ENCODE data around the gene COG5.

Gene COG5

DNA sequence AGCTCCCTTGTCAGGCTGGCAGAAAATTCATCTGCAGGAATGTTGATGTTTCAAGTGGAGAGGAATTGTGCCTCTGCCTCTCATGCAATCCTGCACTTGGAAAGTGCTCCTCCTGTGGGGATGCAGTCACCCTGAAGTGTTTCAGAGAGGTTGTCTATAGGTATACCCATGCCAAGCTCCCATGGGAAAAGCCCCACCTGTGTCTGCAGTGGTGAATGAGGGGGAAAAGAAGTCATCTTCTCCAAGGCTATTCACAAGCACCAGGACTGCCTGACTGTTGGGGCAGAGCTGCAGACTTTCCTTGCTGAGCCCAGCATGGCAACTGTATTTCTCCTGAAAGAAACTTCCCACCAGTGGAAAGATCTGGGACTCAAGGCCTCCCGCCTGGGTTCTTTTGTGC is 58.4 kb downstream of the COG5 start:
- ChIA-PET CTCF (no interaction called here), POLR2A (no interaction called here)
- DNase-seq (ENCODE audit: extremely low spot score) = no peak
- TF ChIP-seq L3MBTL2 (conservative IDR thresholded peaks at IDR 0.05) (no peak), FOXA1 (IDR thresholded peaks at IDR 0.05) (no peak), LEF1 (IDR thresholded peaks at IDR 0.05; ENCODE audit: borderline replicate concordance) (no peak), ELF4 (IDR thresholded peaks at IDR 0.05) (no peak), TARDBP (IDR thresholded peaks at IDR 0.05) (no peak), FOXM1 (IDR thresholded peaks at IDR 0.05; ENCODE audit: borderline replicate concordance) (no peak), HDGF (IDR thresholded peaks at IDR 0.05; ENCODE audit: borderline replicate concordance) (no peak), SUZ12 (IDR thresholded peaks at IDR 0.05) (no peak), CTBP1 (IDR thresholded peaks at IDR 0.05; ENCODE audit: borderline replicate concordance) (no peak), FOXK2 (IDR thresholded peaks at IDR 0.05) (no peak), BHLHE40 (IDR thresholded peaks at IDR 0.05; ENCODE audit: borderline replicate concordance) (no peak), ZNF384 (IDR thresholded peaks at IDR 0.05) (no peak), NFRKB (IDR thresholded peaks at IDR 0.05) (no peak), ARNT (IDR thresholded peaks at IDR 0.05) (no peak), SP1 (IDR thresholded peaks at IDR 0.05) (no peak)
- TF ChIP-seq, protein P1, sequence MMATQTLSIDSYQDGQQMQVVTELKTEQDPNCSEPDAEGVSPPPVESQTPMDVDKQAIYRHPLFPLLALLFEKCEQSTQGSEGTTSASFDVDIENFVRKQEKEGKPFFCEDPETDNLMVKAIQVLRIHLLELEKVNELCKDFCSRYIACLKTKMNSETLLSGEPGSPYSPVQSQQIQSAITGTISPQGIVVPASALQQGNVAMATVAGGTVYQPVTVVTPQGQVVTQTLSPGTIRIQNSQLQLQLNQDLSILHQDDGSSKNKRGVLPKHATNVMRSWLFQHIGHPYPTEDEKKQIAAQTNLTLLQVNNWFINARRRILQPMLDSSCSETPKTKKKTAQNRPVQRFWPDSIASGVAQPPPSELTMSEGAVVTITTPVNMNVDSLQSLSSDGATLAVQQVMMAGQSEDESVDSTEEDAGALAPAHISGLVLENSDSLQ (IDR thresholded peaks at IDR 0.05) = no peak

DNA sequence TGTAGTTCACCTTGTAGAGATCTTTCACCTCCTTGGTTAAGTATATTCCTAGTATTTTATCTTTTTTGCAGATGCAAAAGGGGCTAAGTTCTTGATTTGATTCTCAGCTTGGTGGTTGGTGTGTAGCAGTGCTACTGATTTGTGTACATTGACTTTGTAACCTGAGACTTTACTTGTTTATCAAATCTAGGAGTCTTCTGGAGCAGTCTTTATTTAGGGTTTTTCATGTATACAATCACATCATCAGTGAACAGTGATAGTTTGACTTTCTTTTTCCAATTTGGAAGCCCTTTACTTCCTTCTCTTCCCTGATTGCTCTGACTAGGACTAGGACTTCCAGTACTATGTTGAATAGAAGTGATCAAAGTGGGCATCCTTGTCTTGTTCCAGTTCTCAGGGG is 60.0 kb downstream of the COG5 start:
- no peak for DNase-seq (ENCODE audit: extremely low spot score)
- no peak for TF ChIP-seq FOXK2 (IDR thresholded peaks at IDR 0.05)
- TF ChIP-seq FOXM1 (IDR thresholded peaks at IDR 0.05; ENCODE audit: borderline replicate concordance) = no peak
- TF ChIP-seq ZNF384 (IDR thresholded peaks at IDR 0.05) = no peak
- TF ChIP-seq SP1 (IDR thresholded peaks at IDR 0.05) = no peak
- TF ChIP-seq LEF1 (IDR thresholded peaks at IDR 0.05; ENCODE audit: borderline replicate concordance) = no peak
- no peak for TF ChIP-seq BHLHE40 (IDR thresholded peaks at IDR 0.05; ENCODE audit: borderline replicate concordance)
- TF ChIP-seq TARDBP (IDR thresholded peaks at IDR 0.05) = no peak
- no peak for TF ChIP-seq FOXA1 (IDR thresholded peaks at IDR 0.05)
- TF ChIP-seq CTBP1 (IDR thresholded peaks at IDR 0.05; ENCODE audit: borderline replicate concordance) = no peak
- TF ChIP-seq HDGF (IDR thresholded peaks at IDR 0.05; ENCODE audit: borderline replicate concordance) = no peak
- TF ChIP-seq SUZ12 (IDR thresholded peaks at IDR 0.05) = no peak
- TF ChIP-seq, protein P1 (IDR thresholded peaks at IDR 0.05) = no peak
- TF ChIP-seq L3MBTL2 (conservative IDR thresholded peaks at IDR 0.05) = no peak
- TF ChIP-seq ARNT (IDR thresholded peaks at IDR 0.05) = no peak
- TF ChIP-seq ELF4 (IDR thresholded peaks at IDR 0.05) = no peak
- TF ChIP-seq NFRKB (IDR thresholded peaks at IDR 0.05) = no peak
- POLR2A ChIA-PET = no interaction called here
- CTCF ChIA-PET = no interaction called here

DNA sequence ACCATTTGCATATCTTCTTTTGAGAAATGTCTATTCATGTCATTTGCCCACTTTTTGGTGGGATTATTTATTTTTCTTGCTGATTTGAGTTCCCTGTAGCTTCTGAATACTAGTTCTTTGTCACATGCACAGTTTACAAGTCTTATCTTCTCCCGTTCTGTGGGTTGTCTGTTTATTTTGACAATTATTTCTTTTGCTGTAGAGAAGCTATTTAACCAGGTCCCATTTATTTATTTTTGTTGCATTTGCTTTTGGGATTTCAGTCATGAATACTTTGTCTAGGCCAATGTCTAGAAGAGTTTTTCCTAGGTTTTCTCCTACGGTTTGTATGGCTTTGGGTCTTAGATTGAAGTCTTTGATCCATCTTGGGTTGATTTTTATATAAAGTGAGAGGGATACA is 60.9 kb downstream of the COG5 start:
- TF ChIP-seq FOXM1 (IDR thresholded peaks at IDR 0.05; ENCODE audit: borderline replicate concordance) (no peak), L3MBTL2 (conservative IDR thresholded peaks at IDR 0.05) (no peak), SP1 (IDR thresholded peaks at IDR 0.05) (no peak), SUZ12 (IDR thresholded peaks at IDR 0.05) (no peak), ELF4 (IDR thresholded peaks at IDR 0.05) (no peak), TARDBP (IDR thresholded peaks at IDR 0.05) (no peak)
- ChIA-PET CTCF (no interaction called here), POLR2A (no interaction called here)
- no peak for DNase-seq (ENCODE audit: extremely low spot score)

DNA sequence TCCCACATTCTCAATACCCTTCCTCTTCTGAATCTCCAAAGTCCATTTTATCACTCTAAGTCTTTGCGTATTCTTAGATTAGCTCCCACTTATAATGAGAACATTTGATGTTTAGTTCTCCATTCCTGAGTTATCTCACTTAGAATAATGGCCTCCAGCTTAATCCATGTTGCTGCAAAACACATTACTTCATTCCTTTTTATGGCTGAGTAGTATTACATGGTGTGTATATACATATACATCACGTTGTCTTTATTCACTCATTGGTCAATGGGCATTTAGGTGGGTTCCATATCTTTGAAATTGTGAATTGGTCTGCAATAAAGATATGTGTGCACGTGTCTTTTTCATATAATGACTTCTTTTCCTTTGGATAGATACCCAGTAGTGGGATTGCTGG is 61.6 kb downstream of the COG5 start:
- ChIA-PET POLR2A (no interaction called here), CTCF (interaction anchor here (0.6 to 0.8 kb wide), 3 partner anchors 115 to 320 kb away, joined by 3 read pairs; no protein-coding TSS in a partner anchor)
- TF ChIP-seq ARNT (IDR thresholded peaks at IDR 0.05) (no peak), ELF4 (IDR thresholded peaks at IDR 0.05) (no peak), L3MBTL2 (conservative IDR thresholded peaks at IDR 0.05) (peak; percentile 20; the same call in 1 of the 2 replicates), CTBP1 (IDR thresholded peaks at IDR 0.05; ENCODE audit: borderline replicate concordance) (no peak)
- TF ChIP-seq, protein P1 (IDR thresholded peaks at IDR 0.05) = no peak
- DNase-seq (ENCODE audit: extremely low spot score) = no peak

DNA sequence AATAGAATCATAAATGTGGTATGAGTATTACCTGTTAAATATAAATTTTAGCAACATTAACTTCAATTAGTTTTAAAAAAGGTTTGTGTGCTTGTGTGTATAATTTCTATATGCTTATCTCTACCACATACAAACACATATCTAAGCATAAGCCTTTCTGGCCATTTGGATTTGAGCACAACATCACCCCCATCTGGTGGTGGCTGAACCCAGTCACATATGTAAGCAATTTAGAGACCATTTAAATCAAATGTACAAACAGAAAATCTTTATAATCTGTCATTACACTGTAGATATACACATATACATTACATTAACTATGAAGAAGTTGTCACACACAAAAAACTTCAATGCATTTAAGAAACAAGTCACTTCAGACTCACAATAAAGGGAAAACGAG is 62.1 kb downstream of the COG5 start:
- POLR2A ChIA-PET = interaction anchor here (1.0 kb wide), 1 partner anchor 62 kb away, joined by 3 read pairs; the partner anchor contains the start of genes COG5 and DUS4L
- DNase-seq (ENCODE audit: extremely low spot score) = peak; percentile 17
- CTCF ChIA-PET = interaction anchor here (0.6 to 1.0 kb wide), 6 partner anchors 39 to 319 kb away, joined by 3 read pairs; no protein-coding TSS in a partner anchor
- TF ChIP-seq TARDBP (IDR thresholded peaks at IDR 0.05) (no peak), ARNT (IDR thresholded peaks at IDR 0.05) (no peak), FOXM1 (IDR thresholded peaks at IDR 0.05; ENCODE audit: borderline replicate concordance) (no peak), FOXK2 (IDR thresholded peaks at IDR 0.05) (no peak), SP1 (IDR thresholded peaks at IDR 0.05) (no peak), SUZ12 (IDR thresholded peaks at IDR 0.05) (no peak), BHLHE40 (IDR thresholded peaks at IDR 0.05; ENCODE audit: borderline replicate concordance) (no peak), L3MBTL2 (conservative IDR thresholded peaks at IDR 0.05) (no peak), ELF4 (IDR thresholded peaks at IDR 0.05) (no peak), LEF1 (IDR thresholded peaks at IDR 0.05; ENCODE audit: borderline replicate concordance) (no peak), FOXA1 (IDR thresholded peaks at IDR 0.05) (no peak), HDGF (IDR thresholded peaks at IDR 0.05; ENCODE audit: borderline replicate concordance) (no peak), CTBP1 (IDR thresholded peaks at IDR 0.05; ENCODE audit: borderline replicate concordance) (no peak)
- TF ChIP-seq, protein P1 (IDR thresholded peaks at IDR 0.05) = no peak

DNA sequence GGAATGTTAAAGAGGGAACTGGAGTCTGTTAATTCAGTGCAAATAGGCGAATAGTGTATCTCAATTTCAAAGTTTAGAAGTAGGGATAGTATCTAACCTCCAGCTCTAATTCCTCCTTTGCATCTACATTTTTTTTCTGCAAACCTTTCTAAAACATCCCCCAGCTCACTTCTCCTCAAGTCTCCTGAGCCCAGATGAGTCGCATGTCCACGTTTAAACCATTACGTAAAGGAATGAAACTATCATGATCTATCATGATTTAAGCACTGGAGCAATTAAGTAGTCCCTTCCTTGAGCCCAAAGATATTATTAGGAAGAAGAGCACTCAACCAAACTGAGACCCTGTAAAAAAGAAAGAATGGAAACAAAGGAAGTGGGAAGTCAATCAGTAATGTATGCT is 64.0 kb downstream of the COG5 start:
- ChIA-PET CTCF (no interaction called here), POLR2A (no interaction called here)
- no peak for DNase-seq (ENCODE audit: extremely low spot score)
- no peak for TF ChIP-seq L3MBTL2 (conservative IDR thresholded peaks at IDR 0.05)
- no peak for TF ChIP-seq BHLHE40 (IDR thresholded peaks at IDR 0.05; ENCODE audit: borderline replicate concordance)
- no peak for TF ChIP-seq HDGF (IDR thresholded peaks at IDR 0.05; ENCODE audit: borderline replicate concordance)
- TF ChIP-seq FOXA1 (IDR thresholded peaks at IDR 0.05) = no peak
- TF ChIP-seq CTBP1 (IDR thresholded peaks at IDR 0.05; ENCODE audit: borderline replicate concordance) = no peak
- TF ChIP-seq ELF4 (IDR thresholded peaks at IDR 0.05) = no peak
- TF ChIP-seq FOXM1 (IDR thresholded peaks at IDR 0.05; ENCODE audit: borderline replicate concordance) = no peak
- TF ChIP-seq ZNF384 (IDR thresholded peaks at IDR 0.05) = no peak
- TF ChIP-seq LEF1 (IDR thresholded peaks at IDR 0.05; ENCODE audit: borderline replicate concordance) = no peak
- TF ChIP-seq ARNT (IDR thresholded peaks at IDR 0.05) = no peak
- TF ChIP-seq, protein P1 (IDR thresholded peaks at IDR 0.05) = no peak
- TF ChIP-seq FOXK2 (IDR thresholded peaks at IDR 0.05) = no peak
- TF ChIP-seq SP1 (IDR thresholded peaks at IDR 0.05) = no peak
- no peak for TF ChIP-seq SUZ12 (IDR thresholded peaks at IDR 0.05)
- no peak for TF ChIP-seq TARDBP (IDR thresholded peaks at IDR 0.05)
- no peak for TF ChIP-seq NFRKB (IDR thresholded peaks at IDR 0.05)

All from HEK293T (cell line).